Measurements from ENCODE around the gene SCYL2. TPM values are rescaled to one million over a fixed set of nuclear protein-coding genes. Genes with fewer than 3 reads are reported as not detected.
A peak's percentile ranks its signal among the peaks of the same experiment; 100 is the strongest.

The SCYL2 gene
- total RNA-seq, 4 donors from 2014 or later = 51.0 to 72.8 (median 61.4) TPM

DNA sequence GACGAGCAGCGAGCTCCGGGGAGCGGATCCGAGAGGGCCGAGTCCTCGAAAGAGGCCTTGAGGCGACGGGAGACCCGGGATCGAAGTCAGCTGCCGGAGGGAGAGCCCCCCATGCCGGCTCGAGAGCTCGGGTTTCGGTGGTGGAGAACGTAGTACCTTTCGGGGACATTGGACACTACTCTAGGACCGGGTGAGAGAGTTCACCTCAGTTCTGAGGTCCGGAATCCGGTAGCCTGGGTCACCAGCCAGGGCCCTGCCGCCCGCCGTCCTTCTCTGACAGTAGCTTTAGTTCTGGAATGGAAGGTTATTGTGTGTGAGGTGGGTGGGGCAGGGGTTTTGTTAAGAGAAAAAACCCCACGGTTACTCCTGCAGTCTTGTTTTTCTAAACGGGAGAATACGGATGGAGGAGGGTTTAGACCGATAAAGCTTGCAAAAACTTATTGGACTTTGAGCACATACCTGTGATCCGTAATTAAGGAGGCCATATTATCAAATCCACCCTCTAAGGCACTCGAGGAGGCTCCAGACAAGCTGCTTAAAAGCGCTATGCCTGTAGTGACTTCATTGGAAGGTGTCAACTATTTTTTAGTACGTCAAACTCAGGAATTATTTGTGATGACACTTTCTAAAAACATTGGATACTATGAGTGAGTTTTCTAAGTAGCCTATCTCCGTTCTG, 765 bp downstream of the SCYL2 start:
- Histone ChIP-seq H3K27me3 (no peaks in the 10 kb centered on the region), H3K4me1 (peaks cover 7 to 55% (median 11%) of the 10 kb centered on the region in 3 donors), H3K4me3 (peak overlapping the region; percentile 83 to 98), H3K36me3 (no peaks in the 10 kb centered on the region), H3K27ac (peak overlapping the region; percentile 96 to 99 (median 97)), H3K9me3 (no peaks in the 10 kb centered on the region)
- peak; percentile 4 for ATAC-seq
- no peak for TF ChIP-seq CTCF (IDR thresholded peaks at IDR 0.05)
- TF ChIP-seq POLR2AphosphoS5 (IDR thresholded peaks at IDR 0.05) = no peak
- TF ChIP-seq EP300 (IDR thresholded peaks at IDR 0.05) = no peak
- no peak for TF ChIP-seq POLR2A (IDR thresholded peaks at IDR 0.05)
- 0 to 1% methylated on average over 9 of the region's 33 CpGs for WGBS, 2 donors (ENCODE audit: low coverage in 1 of 2)

DNA sequence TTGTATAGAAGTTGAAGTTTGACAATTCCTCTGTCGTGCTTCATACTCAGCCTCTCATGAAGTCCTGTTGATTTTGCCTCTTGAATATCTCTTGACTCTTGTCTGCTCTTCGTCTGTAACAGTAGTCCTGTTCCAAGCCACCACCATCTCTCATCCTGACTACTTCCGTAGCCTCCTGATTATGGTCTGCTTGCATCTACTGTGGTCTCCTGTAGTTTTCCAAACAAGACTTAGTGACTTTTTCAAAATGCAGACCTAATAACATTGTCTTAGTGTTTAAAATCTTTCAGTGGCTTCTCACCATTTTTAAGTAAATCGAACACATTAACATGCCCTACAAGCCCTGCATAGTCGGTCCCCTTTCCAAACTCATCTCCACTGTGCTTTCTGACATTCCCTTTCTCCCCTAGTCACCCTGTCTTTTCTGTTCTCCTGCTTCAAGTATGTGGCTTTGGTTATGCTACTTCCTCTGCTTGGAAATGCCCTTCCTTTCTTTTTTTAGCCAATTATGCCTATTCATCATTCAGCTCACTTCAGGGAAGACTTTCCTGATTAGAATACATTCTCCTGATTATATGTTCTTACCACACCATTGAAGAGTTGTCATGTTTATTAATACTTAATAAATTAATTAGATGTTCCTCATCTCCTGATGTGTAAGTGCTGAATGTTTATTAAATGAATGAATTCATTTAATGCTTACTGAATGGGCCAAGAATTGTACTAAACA, 2.0 kb downstream of the SCYL2 start:
- no peak for ATAC-seq
- WGBS, 2 donors (ENCODE audit: low coverage in 1 of 2) = 44% methylated on average over 3 to 5 of the region's 5 CpGs
- TF ChIP-seq POLR2AphosphoS5 (IDR thresholded peaks at IDR 0.05) (no peak), POLR2A (IDR thresholded peaks at IDR 0.05) (no peak), EP300 (IDR thresholded peaks at IDR 0.05) (no peak), CTCF (IDR thresholded peaks at IDR 0.05) (no peak)
- H3K36me3 ChIP-seq = no peaks in the 10 kb centered on the region
- H3K9me3 ChIP-seq = no peaks in the 10 kb centered on the region
- H3K4me3 ChIP-seq = peak overlapping the region; percentile 83 to 98
- no peaks in the 10 kb centered on the region for H3K27me3 ChIP-seq
- peak overlapping the region in 3 of 4 donors; percentile 96 to 99 (median 98) for H3K27ac ChIP-seq
- peaks cover 7 to 57% (median 11%) of the 10 kb centered on the region in 3 donors for H3K4me1 ChIP-seq

- WGBS, 2 donors (ENCODE audit: low coverage in 1 of 2) = 81 to 87% methylated on average over 3 to 4 of the region's 4 CpGs
These were observed 6.8 kb downstream of the SCYL2 start for GRCh38 chr12:100273782-100274181.

DNA sequence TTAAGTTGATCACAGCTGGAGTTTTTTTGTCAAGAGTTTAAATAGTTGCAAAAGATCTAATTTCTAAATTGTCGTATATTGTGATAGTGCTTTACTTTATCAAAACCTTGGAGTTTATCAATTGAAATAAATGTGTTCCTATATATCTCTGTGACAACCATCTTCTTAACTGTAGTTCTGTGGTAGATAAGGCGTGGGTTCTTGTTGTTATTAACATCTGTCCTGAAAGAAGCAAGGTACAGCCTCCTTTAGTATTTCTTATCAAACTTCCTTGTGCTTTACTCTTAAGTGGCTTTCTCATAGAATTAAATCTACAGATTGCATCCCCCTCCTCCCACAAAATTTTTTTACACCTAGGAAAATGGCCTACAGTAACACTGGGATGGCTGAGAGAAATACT, 7.3 kb downstream of the SCYL2 start:
- Histone ChIP-seq H3K4me1 (peaks cover 0 to 36% (median under 1%) of the 10 kb centered on the region in 3 donors), H3K27me3 (no peaks in the 10 kb centered on the region), H3K4me3 (no peak overlapping the region), H3K9me3 (no peaks in the 10 kb centered on the region), H3K27ac (no peak overlapping the region), H3K36me3 (no peaks in the 10 kb centered on the region)
- WGBS, 2 donors (ENCODE audit: low coverage in 1 of 2) = 90 to 95% methylated on average over 2 of the region's 2 CpGs
- TF ChIP-seq POLR2AphosphoS5 (IDR thresholded peaks at IDR 0.05) (no peak), EP300 (IDR thresholded peaks at IDR 0.05) (no peak), POLR2A (IDR thresholded peaks at IDR 0.05) (no peak), CTCF (IDR thresholded peaks at IDR 0.05) (no peak)
- ATAC-seq = no peak

More at GRCh38 chr12:100273782-100274181, 6.8 kb downstream of the SCYL2 start:
- no peak for ATAC-seq
- Histone ChIP-seq H3K4me1 (peaks cover under 1 to 41% (median 6%) of the 10 kb centered on the region in 3 donors), H3K36me3 (no peaks in the 10 kb centered on the region), H3K27me3 (no peaks in the 10 kb centered on the region), H3K4me3 (no peak overlapping the region), H3K27ac (no peak overlapping the region), H3K9me3 (no peaks in the 10 kb centered on the region)
- no peak for TF ChIP-seq POLR2A (IDR thresholded peaks at IDR 0.05)
- TF ChIP-seq EP300 (IDR thresholded peaks at IDR 0.05) = no peak
- no peak for TF ChIP-seq CTCF (IDR thresholded peaks at IDR 0.05)
- no peak for TF ChIP-seq POLR2AphosphoS5 (IDR thresholded peaks at IDR 0.05)

Data from gastroesophageal sphincter (tissue), 4 donors.